HFF-Myc (cell line): ENCODE results near the gene RAD18.

Experiments
- DNase-seq: peaks from one replicate; pipeline ENCODE4 v3.0.0-alpha.2; 2011; ENCODE audit warnings: low read depth; ENCODE audit errors: extremely low read depth
- H3K4me3 ChIP-seq: replicated peaks from 2 replicates; pipeline ENCODE4 v1.5.1; 2011; ENCODE audit warnings: low read depth, mild to moderate bottlenecking, control low read depth, low read length
- CTCF ChIP-seq: IDR thresholded peaks from 2 replicates; pipeline ENCODE4 v1.5.1; 2012; ENCODE audit warnings: mild to moderate bottlenecking, low read depth, low read length, control low read depth; ENCODE audit errors: missing control alignments

The RAD18 gene

GRCh38 chr3:8967553-8967952 is 4.3 kb upstream of the RAD18 start:
- no peak for DNase-seq
- no peak for TF ChIP-seq CTCF
- no peak overlapping the region for H3K4me3 ChIP-seq

GRCh38 chr3:8966820-8967348 is 3.6 kb upstream of the RAD18 start:
- TF ChIP-seq CTCF = no peak
- no peak overlapping the region for H3K4me3 ChIP-seq
- no peak for DNase-seq

- TF ChIP-seq CTCF = no peak
- DNase-seq = no peak
- H3K4me3 ChIP-seq = no peak overlapping the region
These were observed 3.0 kb upstream of the RAD18 start for GRCh38 chr3:8966150-8966819.

GRCh38 chr3:8964436-8965370 is 1.4 kb upstream of the RAD18 start:
- DNase-seq = peak; percentile 47
- no peak for TF ChIP-seq CTCF
- no peak overlapping the region for H3K4me3 ChIP-seq

- no peak for TF ChIP-seq CTCF
- peak overlapping the region; percentile 90 for H3K4me3 ChIP-seq
- no peak for DNase-seq
These were observed 928 bp downstream of the RAD18 start for GRCh38 chr3:8962226-8962861.

- no peak for TF ChIP-seq CTCF
- no peak for DNase-seq
- no peak overlapping the region for H3K4me3 ChIP-seq
These were observed 3.6 kb downstream of the RAD18 start for GRCh38 chr3:8959668-8960067.
